Measurements from ENCODE around the gene SEMA5B.

GRCh38 chr3:123042413-123042812 lies 14.8 kb upstream of the SEMA5B start:
- no peak for TF ChIP-seq CTCF (tag by site-specific recombination; IDR thresholded peaks at IDR 0.05)
- no peak for TF ChIP-seq ZNF514 (tag by site-specific recombination; IDR thresholded peaks at IDR 0.05)
- TF ChIP-seq REST (tag by site-specific recombination; IDR thresholded peaks at IDR 0.05) = no peak
- TF ChIP-seq HOXA7 (CRISPR knock-in tag; IDR thresholded peaks at IDR 0.05; ENCODE audit: borderline replicate concordance) = no peak
- TF ChIP-seq ZNF501 (tag by site-specific recombination; IDR thresholded peaks at IDR 0.05) = no peak
- no peak for TF ChIP-seq MYNN (tag by site-specific recombination; IDR thresholded peaks at IDR 0.05; ENCODE audit: borderline replicate concordance)
- no peak for TF ChIP-seq ZNF23 (tag by site-specific recombination; IDR thresholded peaks at IDR 0.05; ENCODE audit: borderline replicate concordance)
- TF ChIP-seq ZNF211 (tag by site-specific recombination; IDR thresholded peaks at IDR 0.05; ENCODE audit: low read depth) = no peak

Data from HEK293 (cell line).